ENCODE measurements around the gene NDUFA3. TPM values are rescaled to one million over a fixed set of nuclear protein-coding genes. Genes with fewer than 3 reads are reported as not detected.

The NDUFA3 gene
- total RNA-seq, 4 donors from 2014 or later = 29.5 to 84.9 (median 60.6) TPM

- Histone ChIP-seq H3K4me3 (no peak overlapping the region), H3K27ac (no peak overlapping the region), H3K4me1 (no peaks in the 10 kb centered on the region), H3K36me3 (peaks cover 2 to 74% of the 10 kb centered on the region in 2 donors), H3K27me3 (no peaks in the 10 kb centered on the region), H3K9me3 (no peaks in the 10 kb centered on the region)
- intact Hi-C loops (cut with DNase I; ENCODE audit: low total_unique reads) (no loop called here), in situ Hi-C loops (cut with MboI; ENCODE audit: low sequenced_read_pairs in 4 of 4) (no loop called here)
- ATAC-seq (no peak), DNase-seq (no peak)
- no peak for TF ChIP-seq CTCF (IDR thresholded peaks at IDR 0.05 in 4 of 5, conservative IDR thresholded peaks at IDR 0.05 in 1 of 5)
- no peak for TF ChIP-seq POLR2A (IDR thresholded peaks at IDR 0.05)
Observed at GRCh38 chr19:54128796-54129616, 26.4 kb downstream of the NDUFA3 start.

- Histone ChIP-seq H3K4me1 (no peaks in the 10 kb centered on the region), H3K4me3 (no peak overlapping the region), H3K9me3 (no peaks in the 10 kb centered on the region), H3K27me3 (no peaks in the 10 kb centered on the region), H3K27ac (no peak overlapping the region), H3K36me3 (peaks cover 2 to 68% of the 10 kb centered on the region in 2 donors)
- in situ Hi-C loops (cut with MboI; ENCODE audit: low sequenced_read_pairs in 4 of 4) (no loop called here), intact Hi-C loops (cut with DNase I; ENCODE audit: low total_unique reads) (no loop called here)
- no peak for DNase-seq
- ATAC-seq = no peak
- TF ChIP-seq POLR2A (IDR thresholded peaks at IDR 0.05) = no peak
Observed at GRCh38 chr19:54129617-54129996, 27.0 kb downstream of the NDUFA3 start.

GRCh38 chr19:54133312-54133956 lies 30.8 kb downstream of the NDUFA3 start:
- no peak for ATAC-seq
- Histone ChIP-seq H3K4me3 (no peak overlapping the region), H3K4me1 (peaks cover 10 to 16% of the 10 kb centered on the region in 2 donors), H3K27me3 (no peaks in the 10 kb centered on the region), H3K27ac (no peak overlapping the region), H3K9me3 (no peaks in the 10 kb centered on the region), H3K36me3 (peaks cover 0 to 30% of the 10 kb centered on the region in 2 donors)
- intact Hi-C loops (cut with DNase I; ENCODE audit: low total_unique reads) = no loop called here
- no peak for DNase-seq
- in situ Hi-C loops (cut with MboI; ENCODE audit: low sequenced_read_pairs in 4 of 4) = no loop called here
- TF ChIP-seq CTCF (IDR thresholded peaks at IDR 0.05 in 4 of 5, conservative IDR thresholded peaks at IDR 0.05 in 1 of 5) = no peak
- no peak for TF ChIP-seq POLR2A (IDR thresholded peaks at IDR 0.05)

- H3K27me3 ChIP-seq = no peaks in the 10 kb centered on the region
- H3K36me3 ChIP-seq = peaks cover 0 to 23% of the 10 kb centered on the region in 2 donors
- no peak for DNase-seq
- no peak overlapping the region for H3K27ac ChIP-seq
- intact Hi-C loops (cut with DNase I; ENCODE audit: low total_unique reads) = no loop called here
- H3K9me3 ChIP-seq = no peaks in the 10 kb centered on the region
- ATAC-seq = no peak
- TF ChIP-seq POLR2A (IDR thresholded peaks at IDR 0.05) (no peak), CTCF (IDR thresholded peaks at IDR 0.05 in 4 of 5, conservative IDR thresholded peaks at IDR 0.05 in 1 of 5) (no peak)
- peaks cover 16 to 22% of the 10 kb centered on the region in 2 donors for H3K4me1 ChIP-seq
- no peak overlapping the region for H3K4me3 ChIP-seq
- in situ Hi-C loops (cut with MboI; ENCODE audit: low sequenced_read_pairs in 4 of 4) = no loop called here
Observed at GRCh38 chr19:54133957-54134590, 31.4 kb downstream of the NDUFA3 start.
